Measurements from ENCODE around the gene U2SURP. TPM values are rescaled to one million over a fixed set of nuclear protein-coding genes. Genes with fewer than 3 reads are reported as not detected.

U2SURP gene
- total and polyA plus RNA-seq, 2 donors = 79.7 to 107 TPM

- DNase-seq (ENCODE audit: low read depth in 6 of 9, low spot score in 9 of 9) = no peak
- no peaks in the 10 kb centered on the region for H3K36me3 ChIP-seq (ENCODE audit: control insufficient read depth in 2 of 2, insufficient read depth in 2 of 2, low read length in 1 of 2)
- no peak overlapping the region for H3K27ac ChIP-seq (ENCODE audit: low read depth in 1 of 2, low read length in 1 of 2)
- H3K27me3 ChIP-seq (ENCODE audit: control insufficient read depth in 2 of 2, insufficient read depth in 1 of 2, low read length in 1 of 2) = peaks cover 0 to 28% of the 10 kb centered on the region in 2 donors
- no peak overlapping the region for H3K4me3 ChIP-seq (ENCODE audit: low read length in 2 of 2)
- H3K4me1 ChIP-seq (ENCODE audit: control insufficient read depth in 2 of 2, insufficient read depth in 2 of 2, low read length in 2 of 2) = no peaks in the 10 kb centered on the region
- H3K9me3 ChIP-seq (ENCODE audit: control insufficient read depth in 2 of 2, insufficient read depth in 1 of 2, low read length in 1 of 2) = no peaks in the 10 kb centered on the region
- WGBS = 94% methylated on average over 7 of the region's 7 CpGs
These were observed 29.1 kb upstream of the U2SURP start for GRCh38 chr3:142972092-142972753.

- 96% methylated on average over 8 of the region's 8 CpGs for WGBS
- no peak overlapping the region for H3K27ac ChIP-seq (ENCODE audit: low read depth in 1 of 2, low read length in 1 of 2)
These were observed 28.0 kb upstream of the U2SURP start for GRCh38 chr3:142973217-142974009.

GRCh38 chr3:142975316-142975995 is 25.9 kb upstream of the U2SURP start:
- H3K4me3 ChIP-seq (ENCODE audit: low read length in 2 of 2) = no peak overlapping the region
- 97% methylated on average over 4 of the region's 4 CpGs for WGBS
- H3K27me3 ChIP-seq (ENCODE audit: control insufficient read depth in 2 of 2, insufficient read depth in 1 of 2, low read length in 1 of 2) = peaks cover 0 to 16% of the 10 kb centered on the region in 2 donors
- H3K9me3 ChIP-seq (ENCODE audit: control insufficient read depth in 2 of 2, insufficient read depth in 1 of 2, low read length in 1 of 2) = no peaks in the 10 kb centered on the region
- H3K27ac ChIP-seq (ENCODE audit: low read depth in 1 of 2, low read length in 1 of 2) = no peak overlapping the region
- H3K36me3 ChIP-seq (ENCODE audit: control insufficient read depth in 2 of 2, insufficient read depth in 2 of 2, low read length in 1 of 2) = no peaks in the 10 kb centered on the region
- no peaks in the 10 kb centered on the region for H3K4me1 ChIP-seq (ENCODE audit: control insufficient read depth in 2 of 2, insufficient read depth in 2 of 2, low read length in 2 of 2)
- DNase-seq (ENCODE audit: low read depth in 6 of 9, low spot score in 9 of 9) = no peak

More at GRCh38 chr3:142973217-142974009, 28.0 kb upstream of the U2SURP start:
- DNase-seq (ENCODE audit: low read depth in 6 of 9, low spot score in 9 of 9) = no peak
- peaks cover 0 to 24% of the 10 kb centered on the region in 2 donors for H3K27me3 ChIP-seq (ENCODE audit: control insufficient read depth in 2 of 2, insufficient read depth in 1 of 2, low read length in 1 of 2)
- no peak overlapping the region for H3K4me3 ChIP-seq (ENCODE audit: low read length in 2 of 2)
- no peaks in the 10 kb centered on the region for H3K4me1 ChIP-seq (ENCODE audit: control insufficient read depth in 2 of 2, insufficient read depth in 2 of 2, low read length in 2 of 2)
- H3K9me3 ChIP-seq (ENCODE audit: control insufficient read depth in 2 of 2, insufficient read depth in 1 of 2, low read length in 1 of 2) = no peaks in the 10 kb centered on the region
- H3K36me3 ChIP-seq (ENCODE audit: control insufficient read depth in 2 of 2, insufficient read depth in 2 of 2, low read length in 1 of 2) = no peaks in the 10 kb centered on the region

GRCh38 chr3:142976621-142977398 is 24.6 kb upstream of the U2SURP start:
- H3K4me1 ChIP-seq (ENCODE audit: control insufficient read depth in 2 of 2, insufficient read depth in 2 of 2, low read length in 2 of 2) = no peaks in the 10 kb centered on the region
- WGBS = 76% methylated on average over 8 of the region's 8 CpGs
- DNase-seq (ENCODE audit: low read depth in 6 of 9, low spot score in 9 of 9) = no peak
- no peak overlapping the region for H3K27ac ChIP-seq (ENCODE audit: low read depth in 1 of 2, low read length in 1 of 2)
- no peaks in the 10 kb centered on the region for H3K36me3 ChIP-seq (ENCODE audit: control insufficient read depth in 2 of 2, insufficient read depth in 2 of 2, low read length in 1 of 2)
- no peak overlapping the region for H3K4me3 ChIP-seq (ENCODE audit: low read length in 2 of 2)
- peaks cover 0 to 8% of the 10 kb centered on the region in 2 donors for H3K27me3 ChIP-seq (ENCODE audit: control insufficient read depth in 2 of 2, insufficient read depth in 1 of 2, low read length in 1 of 2)
- H3K9me3 ChIP-seq (ENCODE audit: control insufficient read depth in 2 of 2, insufficient read depth in 1 of 2, low read length in 1 of 2) = no peaks in the 10 kb centered on the region

GRCh38 chr3:142977399-142977728 is 24.0 kb upstream of the U2SURP start:
- H3K4me1 ChIP-seq (ENCODE audit: control insufficient read depth in 2 of 2, insufficient read depth in 2 of 2, low read length in 2 of 2) = no peaks in the 10 kb centered on the region
- H3K27ac ChIP-seq (ENCODE audit: low read depth in 1 of 2, low read length in 1 of 2) = no peak overlapping the region
- DNase-seq (ENCODE audit: low read depth in 6 of 9, low spot score in 9 of 9) = no peak
- no peaks in the 10 kb centered on the region for H3K9me3 ChIP-seq (ENCODE audit: control insufficient read depth in 2 of 2, insufficient read depth in 1 of 2, low read length in 1 of 2)
- H3K36me3 ChIP-seq (ENCODE audit: control insufficient read depth in 2 of 2, insufficient read depth in 2 of 2, low read length in 1 of 2) = no peaks in the 10 kb centered on the region
- 97% methylated on average over 1 of the region's 1 CpG for WGBS
- peaks cover 0 to 7% of the 10 kb centered on the region in 2 donors for H3K27me3 ChIP-seq (ENCODE audit: control insufficient read depth in 2 of 2, insufficient read depth in 1 of 2, low read length in 1 of 2)
- H3K4me3 ChIP-seq (ENCODE audit: low read length in 2 of 2) = no peak overlapping the region

GRCh38 chr3:142981108-142981507 is 20.3 kb upstream of the U2SURP start:
- 63% methylated on average over 3 of the region's 3 CpGs for WGBS
- no peak overlapping the region for H3K4me3 ChIP-seq (ENCODE audit: low read length in 2 of 2)
- H3K27ac ChIP-seq (ENCODE audit: low read depth in 1 of 2, low read length in 1 of 2) = no peak overlapping the region
- H3K27me3 ChIP-seq (ENCODE audit: control insufficient read depth in 2 of 2, insufficient read depth in 1 of 2, low read length in 1 of 2) = peaks cover 0 to 9% of the 10 kb centered on the region in 2 donors
- no peak for DNase-seq (ENCODE audit: low read depth in 6 of 9, low spot score in 9 of 9)
- H3K4me1 ChIP-seq (ENCODE audit: control insufficient read depth in 2 of 2, insufficient read depth in 2 of 2, low read length in 2 of 2) = no peaks in the 10 kb centered on the region
- no peaks in the 10 kb centered on the region for H3K9me3 ChIP-seq (ENCODE audit: control insufficient read depth in 2 of 2, insufficient read depth in 1 of 2, low read length in 1 of 2)
- no peaks in the 10 kb centered on the region for H3K36me3 ChIP-seq (ENCODE audit: control insufficient read depth in 2 of 2, insufficient read depth in 2 of 2, low read length in 1 of 2)

GRCh38 chr3:142982038-142982773 is 19.2 kb upstream of the U2SURP start:
- no peaks in the 10 kb centered on the region for H3K9me3 ChIP-seq (ENCODE audit: control insufficient read depth in 2 of 2, insufficient read depth in 1 of 2, low read length in 1 of 2)
- no peak overlapping the region for H3K4me3 ChIP-seq (ENCODE audit: low read length in 2 of 2)
- WGBS = 89% methylated on average over 7 of the region's 7 CpGs
- H3K27me3 ChIP-seq (ENCODE audit: control insufficient read depth in 2 of 2, insufficient read depth in 1 of 2, low read length in 1 of 2) = peaks cover 0 to 9% of the 10 kb centered on the region in 2 donors
- H3K27ac ChIP-seq (ENCODE audit: low read depth in 1 of 2, low read length in 1 of 2) = no peak overlapping the region
- no peaks in the 10 kb centered on the region for H3K36me3 ChIP-seq (ENCODE audit: control insufficient read depth in 2 of 2, insufficient read depth in 2 of 2, low read length in 1 of 2)
- H3K4me1 ChIP-seq (ENCODE audit: control insufficient read depth in 2 of 2, insufficient read depth in 2 of 2, low read length in 2 of 2) = no peaks in the 10 kb centered on the region
- no peak for DNase-seq (ENCODE audit: low read depth in 6 of 9, low spot score in 9 of 9)

- WGBS = 95% methylated on average over 2 of the region's 2 CpGs
- Histone ChIP-seq H3K27me3 (ENCODE audit: control insufficient read depth in 2 of 2, insufficient read depth in 1 of 2, low read length in 1 of 2) (peaks cover 0 to 9% of the 10 kb centered on the region in 2 donors), H3K9me3 (ENCODE audit: control insufficient read depth in 2 of 2, insufficient read depth in 1 of 2, low read length in 1 of 2) (no peaks in the 10 kb centered on the region), H3K27ac (ENCODE audit: low read depth in 1 of 2, low read length in 1 of 2) (no peak overlapping the region), H3K4me3 (ENCODE audit: low read length in 2 of 2) (no peak overlapping the region), H3K4me1 (ENCODE audit: control insufficient read depth in 2 of 2, insufficient read depth in 2 of 2, low read length in 2 of 2) (no peaks in the 10 kb centered on the region), H3K36me3 (ENCODE audit: control insufficient read depth in 2 of 2, insufficient read depth in 2 of 2, low read length in 1 of 2) (no peaks in the 10 kb centered on the region)
- no peak for DNase-seq (ENCODE audit: low read depth in 6 of 9, low spot score in 9 of 9)
These were observed 18.1 kb upstream of the U2SURP start for GRCh38 chr3:142983318-142983717.

Data from thymus (tissue), 11 donors.